NB4 (cell line): ENCODE data around the gene CREBL2.

Source experiments
- CTCF ChIP-seq: IDR thresholded peaks from one replicate; pipeline ENCODE4 v1.5.1; 2012; ENCODE audit warnings: low read depth, low read length
- MAX ChIP-seq: IDR thresholded peaks from 2 replicates; pipeline ENCODE4 v1.6.1; 2011; ENCODE audit warnings: low read depth, low read length
- POLR2A ChIP-seq: IDR thresholded peaks from 2 replicates; pipeline ENCODE4 v1.6.1; 2011; ENCODE audit warnings: mild to moderate bottlenecking; ENCODE audit not compliant: insufficient read length; ENCODE audit errors: extremely low read depth

GRCh38 chr12:12691549-12691948 is 79.9 kb downstream of the CREBL2 start:
- TF ChIP-seq CTCF (no peak), POLR2A (no peak), MAX (no peak)
